GM18519 (cell line): Measurements from ENCODE around the gene IGFBP5.

Experiments used
- ATAC-seq: cut with Tn5 transposase; IDR thresholded peaks from one replicate; pipeline ENCODE4 v1.9.1; 2021; ENCODE audit warnings: mild to moderate bottlenecking, moderate library complexity; ENCODE audit not compliant: unreplicated experiment, low FRiP score

IGFBP5 gene

GRCh38 chr2:216690456-216690852, 4.9 kb downstream of the IGFBP5 start:
- no peak for ATAC-seq

GRCh38 chr2:216689397-216689796, 6.0 kb downstream of the IGFBP5 start:
- ATAC-seq, result no peak

GRCh38 chr2:216688731-216689340, 6.5 kb downstream of the IGFBP5 start:
- no peak for ATAC-seq

GRCh38 chr2:216687646-216688045, 7.7 kb downstream of the IGFBP5 start:
- no peak for ATAC-seq

- no peak for ATAC-seq
These were observed 8.2 kb downstream of the IGFBP5 start for GRCh38 chr2:216687111-216687510.

- ATAC-seq, result no peak
These were observed 9.9 kb downstream of the IGFBP5 start for GRCh38 chr2:216685327-216685875.

GRCh38 chr2:216683846-216684245, 11.5 kb downstream of the IGFBP5 start:
- no peak for ATAC-seq

GRCh38 chr2:216681683-216682082, 13.7 kb downstream of the IGFBP5 start:
- no peak for ATAC-seq

- ATAC-seq, result no peak
These were observed 14.3 kb downstream of the IGFBP5 start for GRCh38 chr2:216680951-216681629.

- ATAC-seq, result no peak
These were observed 15.7 kb downstream of the IGFBP5 start for GRCh38 chr2:216679658-216680024.

GRCh38 chr2:216678813-216679657, 16.3 kb downstream of the IGFBP5 start:
- ATAC-seq, result no peak

GRCh38 chr2:216678098-216678465, 17.3 kb downstream of the IGFBP5 start:
- no peak for ATAC-seq

GRCh38 chr2:216677439-216678097, 17.8 kb downstream of the IGFBP5 start:
- no peak for ATAC-seq

GRCh38 chr2:216676630-216677029, 18.7 kb downstream of the IGFBP5 start:
- ATAC-seq, result no peak

- ATAC-seq, result no peak
These were observed 21.0 kb downstream of the IGFBP5 start for GRCh38 chr2:216674376-216674775.

- ATAC-seq, result no peak
These were observed 21.7 kb downstream of the IGFBP5 start for GRCh38 chr2:216673609-216674008.

GRCh38 chr2:216673021-216673420, 22.3 kb downstream of the IGFBP5 start:
- no peak for ATAC-seq

- ATAC-seq, result no peak
These were observed 22.9 kb downstream of the IGFBP5 start for GRCh38 chr2:216672466-216672865.

GRCh38 chr2:216671791-216672343, 23.5 kb downstream of the IGFBP5 start:
- no peak for ATAC-seq

GRCh38 chr2:216671081-216671411, 24.3 kb downstream of the IGFBP5 start:
- no peak for ATAC-seq
